CD4-positive, alpha-beta T cell treated with Interferon alpha-2 for 1 hour (primary cell): ENCODE data around the gene PUSL1.
A peak's percentile ranks its signal among the peaks of the same experiment; 100 is the strongest.

ENCODE experiments used
- DNase-seq, 2 donors: peaks; one replicate each; pipeline ENCODE4 v3.0.0-alpha.2; 2020 to 2022

The PUSL1 gene

GRCh38 chr1:1307923-1308755 lies at the start of gene PUSL1, which contains the start of gene ACAP3:
TSS of gene PUSL1 (plus strand) at chr1:1308597. CDS start at chr1:1308644, 47 bp downstream.
TSS of gene ACAP3 (minus strand) at chr1:1307930. CDS start at chr1:1307815, 115 bp downstream.
- DNase-seq, result peak; percentile 89 to 93

GRCh38 chr1:1259119-1259488 lies 49.3 kb upstream of the PUSL1 start:
- DNase-seq, result no peak

GRCh38 chr1:1259540-1259939 lies 48.9 kb upstream of the PUSL1 start:
- DNase-seq, result no peak

GRCh38 chr1:1259951-1260600 lies 48.3 kb upstream of the PUSL1 start:
- no peak for DNase-seq

GRCh38 chr1:1260843-1261560 lies 47.4 kb upstream of the PUSL1 start:
- no peak for DNase-seq

- DNase-seq, result no peak
Measured at GRCh38 chr1:1262071-1262470, 46.3 kb upstream of the PUSL1 start.

GRCh38 chr1:1262758-1263157 lies 45.6 kb upstream of the PUSL1 start:
- no peak for DNase-seq

GRCh38 chr1:1264026-1264425 lies 44.4 kb upstream of the PUSL1 start:
- DNase-seq, result no peak

GRCh38 chr1:1264868-1265272 lies 43.5 kb upstream of the PUSL1 start:
- peak in 1 of 2 donors; percentile 30 for DNase-seq

- no peak for DNase-seq
Measured at GRCh38 chr1:1267488-1268283, 40.7 kb upstream of the PUSL1 start.

GRCh38 chr1:1268284-1268682 lies 40.1 kb upstream of the PUSL1 start:
- DNase-seq, result no peak

GRCh38 chr1:1270813-1271212 lies 37.6 kb upstream of the PUSL1 start:
- no peak for DNase-seq

- no peak for DNase-seq
Measured at GRCh38 chr1:1272341-1273208, 35.8 kb upstream of the PUSL1 start.

- no peak for DNase-seq
Measured at GRCh38 chr1:1273209-1273511, 35.2 kb upstream of the PUSL1 start.

- DNase-seq, result peak; percentile 92 to 94
Measured at GRCh38 chr1:1273512-1274298, 34.7 kb upstream of the PUSL1 start, which contains the start of gene UBE2J2. TSS of gene UBE2J2 (minus strand) at chr1:1273854. CDS start at chr1:1267992, 5,862 bp downstream.

- no peak for DNase-seq
Measured at GRCh38 chr1:1274299-1274930, 34.0 kb upstream of the PUSL1 start.

- no peak for DNase-seq
Measured at GRCh38 chr1:1274931-1275431, 33.4 kb upstream of the PUSL1 start.

GRCh38 chr1:1275836-1276235 lies 32.6 kb upstream of the PUSL1 start:
- no peak for DNase-seq

- DNase-seq, result no peak
Measured at GRCh38 chr1:1278620-1279019, 29.8 kb upstream of the PUSL1 start.

- DNase-seq, result no peak
Measured at GRCh38 chr1:1279028-1279427, 29.4 kb upstream of the PUSL1 start.
